Central memory CD4-positive, alpha-beta T cell (primary cell): ENCODE results near the gene VAV2.
"Not testable (repeated sequence)": the region's sequence is repeated elsewhere in the genome, so short reads cannot be mapped to it uniquely, and the experiment has no call there.

Experiments
- DNase-seq: peaks from one replicate; pipeline ENCODE4 v3.0.0; 2022

VAV2 gene

GRCh38 chr9:133933426-133934026 lies 58.6 kb downstream of the VAV2 start:
- no peak for DNase-seq

DNA sequence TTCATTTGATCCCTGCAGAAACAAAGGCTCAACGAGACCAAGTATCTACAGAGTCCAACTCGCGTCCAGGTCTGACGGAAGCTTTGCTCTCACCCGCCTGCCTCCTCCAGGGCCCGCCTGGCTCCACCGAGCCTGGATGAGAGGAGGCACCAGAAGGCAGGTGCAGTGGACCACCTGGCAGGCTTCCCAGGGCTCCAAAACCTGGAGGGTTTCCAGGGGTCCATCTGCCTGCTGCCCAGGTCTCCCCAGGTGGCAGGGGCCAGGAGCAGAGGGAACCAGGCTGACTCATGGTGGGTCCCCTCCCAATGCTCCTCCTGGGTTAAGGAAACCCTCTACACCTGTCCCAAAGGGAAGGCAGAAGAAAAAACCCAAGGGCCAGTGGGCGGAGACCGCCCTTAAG lies 59.5 kb downstream of the VAV2 start:
- no peak for DNase-seq

DNA sequence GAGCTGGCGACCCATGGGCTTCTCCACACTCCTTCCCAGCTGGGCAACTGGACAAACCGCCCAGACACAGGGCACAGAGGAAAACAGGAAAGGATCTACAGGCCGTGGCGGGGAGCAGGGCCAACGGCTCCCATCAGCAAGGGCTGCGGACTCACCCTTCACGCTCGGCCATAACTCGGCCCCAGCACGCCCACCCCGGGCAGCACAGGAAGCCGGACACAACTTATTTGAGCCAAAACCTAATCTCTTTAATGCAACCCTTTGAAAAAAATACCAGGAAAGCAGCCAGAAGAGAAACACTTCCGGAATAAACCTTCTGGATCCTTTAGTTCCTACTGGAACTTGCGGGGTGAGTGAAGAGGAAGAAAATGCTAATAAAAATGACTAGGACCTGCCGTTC lies 59.9 kb downstream of the VAV2 start:
- DNase-seq: no peak

- no peak for DNase-seq
Measured at GRCh38 chr9:133930682-133931485, 61.2 kb downstream of the VAV2 start.

- no peak for DNase-seq
Measured at GRCh38 chr9:133930046-133930681, 62.0 kb downstream of the VAV2 start.

DNA sequence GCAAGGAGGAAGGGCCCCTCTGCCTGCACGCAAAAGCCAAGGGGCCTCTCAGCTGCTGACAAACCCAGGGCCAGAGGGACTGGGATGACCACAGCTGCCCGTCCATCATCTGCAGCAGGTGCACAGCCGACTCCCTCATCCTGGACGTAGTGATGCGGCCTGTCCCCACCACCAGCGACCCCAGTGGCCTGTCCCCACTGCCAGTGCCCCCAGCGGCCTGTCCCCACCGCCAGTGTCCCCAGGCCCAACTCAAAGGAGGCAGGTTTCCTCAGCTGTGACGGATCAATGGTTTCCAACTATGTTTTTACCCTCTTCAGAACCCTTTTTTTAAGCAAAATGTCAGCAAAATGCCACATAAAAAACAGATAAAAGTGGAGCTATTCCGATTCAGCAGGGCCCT lies 62.5 kb downstream of the VAV2 start:
- no peak for DNase-seq

DNA sequence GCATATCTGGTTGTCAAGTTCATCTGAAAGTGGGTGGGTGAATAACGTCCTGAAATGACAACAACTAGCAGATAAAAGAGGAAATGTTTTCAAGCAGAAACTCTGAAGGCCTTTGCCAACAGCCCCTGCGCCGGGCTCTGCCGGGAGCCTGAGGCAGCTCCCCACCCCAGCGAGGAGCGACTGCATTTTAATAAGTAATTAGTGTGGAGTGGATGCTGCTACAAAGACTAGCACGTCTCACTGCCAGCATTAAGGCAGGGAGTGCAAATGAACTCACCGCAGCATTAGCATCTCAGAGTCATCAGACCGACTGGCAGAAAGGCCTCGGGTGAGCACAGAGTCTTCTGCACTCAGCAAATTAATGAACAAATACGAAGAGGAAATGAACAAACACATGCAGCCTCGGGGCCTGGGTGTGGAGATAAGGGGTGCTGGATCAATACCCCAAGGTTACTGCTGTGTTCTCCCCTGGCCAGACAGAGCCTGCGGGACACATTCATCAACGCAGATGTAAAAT lies 63.8 kb downstream of the VAV2 start:
- no peak for DNase-seq

DNA sequence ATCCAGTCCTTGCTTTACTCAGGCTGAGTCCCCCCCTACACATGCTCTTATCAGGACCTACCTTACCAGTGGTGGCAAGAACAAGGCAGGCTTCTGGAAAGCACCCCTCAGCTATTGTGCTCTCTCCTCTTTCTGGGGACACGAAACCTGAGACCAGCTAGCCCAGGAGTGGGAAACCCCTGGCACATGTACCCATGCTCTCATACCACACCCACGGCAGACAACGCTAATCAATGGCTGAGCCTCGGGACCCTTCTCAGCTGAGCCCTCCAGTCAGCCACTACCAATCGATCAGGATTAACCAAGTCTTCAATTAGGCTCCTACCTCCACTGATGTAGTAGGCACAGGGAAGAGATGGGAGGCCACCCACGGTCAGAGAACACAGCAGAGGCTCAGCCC lies 65.1 kb downstream of the VAV2 start:
- DNase-seq: no peak

GRCh38 chr9:133926165-133926856 lies 65.8 kb downstream of the VAV2 start:
- DNase-seq: no peak

DNA sequence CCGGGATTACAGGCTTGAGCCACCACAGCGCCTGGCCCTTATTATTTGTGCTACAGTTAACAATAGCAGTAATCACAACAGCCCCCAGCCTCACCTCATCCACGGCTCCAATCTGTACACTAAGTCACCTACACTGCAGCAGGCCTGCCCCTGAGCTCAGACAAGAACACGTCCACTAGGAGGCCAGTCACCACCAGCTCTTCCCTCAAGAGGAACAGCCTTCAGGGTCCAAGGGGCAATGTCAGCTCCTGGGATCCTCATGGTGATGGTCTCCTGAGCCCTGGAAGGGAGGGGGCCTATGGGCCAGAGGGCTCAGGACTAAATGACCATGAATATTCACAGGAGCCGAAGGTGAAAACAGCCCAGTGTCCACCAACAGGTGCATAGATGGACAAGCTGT lies 67.7 kb downstream of the VAV2 start:
- DNase-seq: no peak

DNA sequence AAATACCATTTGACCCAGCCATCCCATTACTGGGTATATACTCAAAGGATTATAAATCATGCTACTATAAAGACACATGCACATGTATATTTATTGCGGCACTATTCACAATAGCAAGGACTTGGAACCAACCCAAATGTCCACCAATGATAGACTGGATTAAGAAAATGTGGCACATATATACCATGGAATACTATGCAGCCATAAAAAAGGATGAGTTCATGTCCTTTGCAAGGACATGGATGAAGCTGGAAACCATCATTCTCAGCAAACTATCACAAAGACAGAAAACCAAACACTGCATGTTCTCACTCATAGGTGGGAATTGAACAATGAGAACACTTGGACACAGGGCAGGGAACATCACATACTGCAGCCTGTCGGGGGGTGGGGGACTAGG lies 68.5 kb downstream of the VAV2 start:
- not testable (repeated sequence) for DNase-seq

GRCh38 chr9:133921866-133922265 lies 70.3 kb downstream of the VAV2 start:
- no peak for DNase-seq

- no peak for DNase-seq
Measured at GRCh38 chr9:133920471-133920870, 71.7 kb downstream of the VAV2 start.

DNA sequence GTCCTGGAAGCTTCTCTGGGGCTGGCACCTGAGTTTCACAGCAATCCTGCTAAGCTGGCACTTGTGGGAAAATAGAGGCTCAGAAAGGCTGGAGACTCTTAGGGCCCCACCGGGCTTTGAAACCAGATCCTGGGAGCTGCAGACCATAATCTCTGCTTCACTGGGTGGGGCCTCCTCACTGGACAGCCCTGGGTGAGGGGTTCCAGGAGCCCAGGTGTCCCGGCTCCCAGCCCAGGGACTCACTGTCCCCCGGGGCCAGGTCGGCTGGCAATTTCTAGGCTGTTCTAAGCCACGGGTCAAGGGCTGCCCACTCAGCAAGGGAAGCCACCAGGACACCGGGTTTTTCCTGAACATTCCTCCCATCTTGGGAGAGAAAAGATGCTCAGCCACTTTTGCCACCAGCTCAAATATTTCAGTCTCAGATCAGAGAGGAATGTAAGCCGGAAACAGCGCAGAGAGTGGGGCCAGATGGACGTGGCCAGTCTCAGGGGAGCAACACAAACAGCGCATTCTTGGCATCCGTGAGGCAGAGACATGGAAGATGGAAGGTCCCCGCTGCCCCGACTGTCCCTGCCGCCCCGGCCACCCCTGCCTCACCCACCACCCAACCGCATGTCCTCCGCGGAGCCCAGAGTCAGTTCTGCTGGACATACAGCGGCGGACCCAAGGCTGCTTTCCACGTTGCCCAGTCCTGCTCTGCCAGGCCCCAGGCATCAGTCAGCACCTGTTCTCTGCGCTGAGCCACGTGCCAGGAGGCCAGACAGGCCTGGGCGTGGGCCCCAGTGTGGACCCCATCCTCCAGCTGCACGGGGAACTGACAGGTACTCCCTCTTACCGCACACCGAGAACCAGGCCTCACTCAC lies 72.6 kb downstream of the VAV2 start:
- no peak for DNase-seq

DNA sequence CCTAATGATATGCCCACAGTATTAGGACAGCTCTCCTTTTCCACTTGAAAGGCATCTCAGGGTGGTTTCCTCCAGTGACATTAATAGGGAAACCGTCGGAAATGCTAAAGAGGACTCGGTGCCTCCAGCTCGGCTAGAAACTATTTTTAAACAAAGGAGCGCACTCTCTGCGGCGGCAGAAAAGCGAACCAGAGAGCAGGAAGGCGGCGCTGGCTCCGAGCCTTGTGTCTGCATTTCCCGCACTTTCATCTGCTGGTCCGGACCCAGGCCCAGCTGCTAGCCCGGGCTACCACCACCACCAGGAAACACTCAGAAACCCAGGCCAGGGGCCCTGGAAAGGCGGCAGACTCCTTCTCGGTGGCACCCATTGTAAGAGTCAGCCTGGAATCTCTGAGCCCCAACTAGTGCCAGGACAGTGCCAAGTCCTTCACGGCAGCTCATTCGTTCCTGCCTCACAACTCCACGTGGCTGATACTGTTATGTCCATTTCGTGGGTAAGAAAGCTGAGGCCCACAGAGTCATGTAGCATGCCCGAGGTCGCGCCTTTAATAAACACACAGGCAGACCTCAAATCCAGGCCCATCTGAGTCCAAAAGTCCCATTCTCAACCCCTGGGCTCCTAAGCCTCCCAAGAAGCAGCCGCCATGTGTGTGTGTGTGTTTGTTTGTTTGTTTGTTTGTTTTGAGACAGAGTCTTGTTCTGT lies 73.9 kb downstream of the VAV2 start:
- no peak for DNase-seq

- DNase-seq: no peak
Measured at GRCh38 chr9:133917375-133917774, 74.7 kb downstream of the VAV2 start.

DNA sequence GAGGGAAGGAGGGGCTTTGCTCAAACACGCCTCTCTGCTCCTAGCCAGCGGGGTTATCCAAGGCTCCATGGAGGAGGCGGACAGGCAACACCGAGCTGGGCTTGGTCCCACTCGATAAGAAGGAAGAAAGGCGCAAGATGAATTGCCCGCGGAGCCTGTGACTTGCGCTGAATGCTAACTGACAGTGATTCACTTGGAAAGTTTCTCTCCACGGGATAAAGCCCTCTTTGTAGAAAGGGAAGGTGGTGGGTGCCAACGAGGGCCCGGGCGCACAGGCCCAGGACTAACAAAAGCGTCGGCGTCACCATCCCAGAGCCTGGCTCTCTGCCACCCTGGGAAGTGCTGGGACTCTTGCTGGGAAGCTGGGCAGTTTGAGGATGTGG lies 76.0 kb downstream of the VAV2 start:
- DNase-seq: no peak

GRCh38 chr9:133915534-133916158 lies 76.5 kb downstream of the VAV2 start:
- no peak for DNase-seq

DNA sequence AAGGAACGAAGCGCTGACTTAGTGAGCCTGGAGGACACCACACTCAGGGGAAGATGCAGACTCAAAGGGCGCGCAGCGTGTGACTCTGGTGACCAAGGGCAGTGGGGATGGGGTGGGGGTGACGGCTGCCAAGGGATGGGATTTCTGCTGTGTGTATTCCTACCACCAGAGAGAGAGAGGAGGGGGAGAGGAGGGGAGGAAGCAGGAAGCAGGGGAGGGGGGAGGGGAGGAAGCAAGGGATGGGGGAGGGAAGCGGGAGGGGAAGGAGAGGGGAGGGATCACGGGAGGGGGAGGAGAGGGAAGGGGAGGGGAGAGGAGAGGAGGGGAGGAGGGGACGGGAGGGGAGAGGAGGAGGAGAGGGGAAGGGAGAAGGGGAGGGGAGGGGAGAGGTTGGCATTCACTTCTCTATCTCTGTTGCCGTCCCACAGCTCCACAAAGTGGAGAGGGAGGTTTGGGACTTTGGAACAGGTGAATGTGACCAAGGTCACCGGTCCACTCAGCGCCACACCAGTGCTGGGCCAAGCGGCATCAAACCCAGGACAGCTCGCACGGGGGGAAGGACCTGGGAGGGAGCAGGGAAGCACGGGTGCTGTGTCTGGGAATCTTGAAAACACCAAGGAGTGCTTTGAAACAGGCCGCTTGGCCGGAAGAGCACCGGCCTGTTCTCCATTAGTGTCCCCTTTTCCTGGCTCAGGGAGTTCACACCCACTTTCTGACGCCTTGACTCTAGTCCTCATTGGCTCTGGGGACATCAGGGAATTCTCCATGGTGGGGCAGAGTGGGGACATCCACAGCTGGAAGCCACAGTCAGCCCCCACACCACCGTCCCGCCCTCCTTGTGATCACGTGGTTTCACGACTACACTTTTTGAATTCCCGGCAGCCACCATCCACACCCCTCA lies 77.4 kb downstream of the VAV2 start:
- DNase-seq: no peak
